SK-N-SH treated with all-trans-retinoic acid at 6 μM for 48 hours (cell line): ENCODE measurements around the gene FOXN4.

ENCODE experiments used
- ATAC-seq: fragments of 200-7000 bp; cut with Tn5 transposase; 3 replicates; pipeline ENCODE4 v1.9.1; 2020; ENCODE audit warnings: mild to moderate bottlenecking, moderate library complexity
- ARNTL ChIP-seq: fragments of 450-650 bp; formaldehyde crosslinking; IDR thresholded peaks from 2 replicates; pipeline ENCODE4 v1.5.0; 2020; ENCODE audit warnings: low read depth, mild to moderate bottlenecking, moderate library complexity, borderline replicate concordance
- BACH2 ChIP-seq: fragments of 250-450 bp; sonication (Bioruptor Pico); IDR thresholded peaks from 2 replicates; pipeline ENCODE4 v1.9.0; 2021; ENCODE audit warnings: mild to moderate bottlenecking, borderline replicate concordance
- CREB5 ChIP-seq: fragments of 250-450 bp; sonication (Bioruptor Pico); IDR thresholded peaks from 2 replicates; pipeline ENCODE4 v1.5.1; 2020; ENCODE audit warnings: low read depth, mild to moderate bottlenecking, moderate library complexity
- CSDC2 ChIP-seq: fragments of 250-450 bp; sonication (Bioruptor Pico); IDR thresholded peaks from 2 replicates; pipeline ENCODE4 v1.5.0; 2020; ENCODE audit warnings: mild to moderate bottlenecking, moderate library complexity
- CSRNP3 ChIP-seq: fragments of 250-450 bp; sonication (Bioruptor Pico); IDR thresholded peaks from 2 replicates; pipeline ENCODE4 v1.5.1; 2021; ENCODE audit warnings: mild to moderate bottlenecking, moderate library complexity
- ESRRG ChIP-seq: fragments of 250-450 bp; sonication (Bioruptor Pico); IDR thresholded peaks from 2 replicates; pipeline ENCODE4 v1.6.1; 2021; ENCODE audit warnings: mild to moderate bottlenecking
- GLIS3 ChIP-seq: fragments of 250-450 bp; sonication (Bioruptor Pico); IDR thresholded peaks from 2 replicates; pipeline ENCODE4 v1.5.0; 2020; ENCODE audit warnings: mild to moderate bottlenecking, moderate library complexity
- ISL1 ChIP-seq: fragments of 250-450 bp; sonication (Bioruptor Pico); IDR thresholded peaks from 2 replicates; pipeline ENCODE4 v2.1.2; 2022; ENCODE audit warnings: mild to moderate bottlenecking, moderate library complexity
- OSR1 ChIP-seq: fragments of 250-450 bp; sonication (Bioruptor Pico); IDR thresholded peaks from 2 replicates; pipeline ENCODE4 v1.8.0; 2022; ENCODE audit warnings: moderate library complexity, mild to moderate bottlenecking, inconsistent platforms
- PATZ1 ChIP-seq: fragments of 250-450 bp; sonication (Bioruptor Pico); IDR thresholded peaks from 2 replicates; pipeline ENCODE4 v1.8.0; 2020; ENCODE audit warnings: mild to moderate bottlenecking, moderate library complexity, borderline replicate concordance
- POU6F1 ChIP-seq: fragments of 250-450 bp; sonication (Bioruptor Pico); IDR thresholded peaks from 2 replicates; pipeline ENCODE4 v1.8.0; 2021; ENCODE audit warnings: low read depth, mild to moderate bottlenecking, moderate library complexity, borderline replicate concordance
- PPARA ChIP-seq: fragments of 250-450 bp; sonication (Bioruptor Pico); IDR thresholded peaks from 2 replicates; pipeline ENCODE4 v1.5.0; 2020; ENCODE audit warnings: mild to moderate bottlenecking, borderline replicate concordance
- RARB ChIP-seq: fragments of 250-450 bp; sonication (Bioruptor Pico); IDR thresholded peaks from 2 replicates; pipeline ENCODE4 v1.8.0; 2021; ENCODE audit warnings: mild to moderate bottlenecking, moderate library complexity
- SNAI2 ChIP-seq: fragments of 250-450 bp; sonication (Bioruptor Pico); IDR thresholded peaks from 2 replicates; pipeline ENCODE4 v1.5.0; 2020; ENCODE audit warnings: mild to moderate bottlenecking, moderate library complexity
- TCF4 ChIP-seq: fragments of 250-450 bp; sonication (Bioruptor Pico); IDR thresholded peaks from 2 replicates; pipeline ENCODE4 v1.8.0; 2021; ENCODE audit warnings: mild to moderate bottlenecking, moderate library complexity, borderline replicate concordance
- TOX ChIP-seq: fragments of 250-450 bp; sonication (Bioruptor Pico); IDR thresholded peaks from 2 replicates; pipeline ENCODE4 v1.8.0; 2021; ENCODE audit warnings: mild to moderate bottlenecking, moderate library complexity, borderline replicate concordance
- ZC3H10 ChIP-seq: fragments of 250-450 bp; sonication (Bioruptor Pico); IDR thresholded peaks from 2 replicates; pipeline ENCODE4 v1.5.1; 2021; ENCODE audit warnings: mild to moderate bottlenecking, moderate library complexity
- ZFP3 ChIP-seq: fragments of 250-450 bp; sonication (Bioruptor Pico); IDR thresholded peaks from 2 replicates; pipeline ENCODE4 v1.5.0; 2020; ENCODE audit warnings: mild to moderate bottlenecking, moderate library complexity
- ZFP30 ChIP-seq: fragments of 450-650 bp; formaldehyde crosslinking; IDR thresholded peaks from 2 replicates; pipeline ENCODE4 v1.5.0; 2022; ENCODE audit warnings: mild to moderate bottlenecking, moderate library complexity
- ZNF565 ChIP-seq: fragments of 450-650 bp; formaldehyde crosslinking; conservative IDR thresholded peaks from 2 replicates; pipeline ENCODE4 v1.5.0; 2020; ENCODE audit warnings: low read depth, mild to moderate bottlenecking, moderate library complexity
- ZNF70 ChIP-seq: fragments of 450-650 bp; formaldehyde crosslinking; IDR thresholded peaks from 2 replicates; pipeline ENCODE4 v1.5.0; 2020; ENCODE audit warnings: mild to moderate bottlenecking, moderate library complexity
- ZNF8 ChIP-seq: fragments of 450-650 bp; formaldehyde crosslinking; IDR thresholded peaks from 2 replicates; pipeline ENCODE4 v1.5.0; 2020; ENCODE audit warnings: mild to moderate bottlenecking, moderate library complexity

FOXN4 gene

GRCh38 chr12:109259545-109259895 is 49.6 kb downstream of the FOXN4 start:
- ATAC-seq: no peak
- TF ChIP-seq CREB5 (CRISPR knock-in tag): no peak
- TF ChIP-seq TCF4: no peak
- no peak for TF ChIP-seq OSR1 (CRISPR knock-in tag)
- TF ChIP-seq ZC3H10 (CRISPR knock-in tag): no peak
- TF ChIP-seq PPARA (CRISPR knock-in tag): no peak
- no peak for TF ChIP-seq RARB (CRISPR knock-in tag)
- TF ChIP-seq CSRNP3 (CRISPR knock-in tag): no peak
- TF ChIP-seq CSDC2: no peak
- no peak for TF ChIP-seq PATZ1
- no peak for TF ChIP-seq BACH2 (CRISPR knock-in tag)
- TF ChIP-seq ZFP30: no peak
- TF ChIP-seq ZFP3 (CRISPR knock-in tag): no peak
- TF ChIP-seq ZNF565: no peak
- no peak for TF ChIP-seq POU6F1 (CRISPR knock-in tag)
- no peak for TF ChIP-seq ESRRG (CRISPR knock-in tag)
- TF ChIP-seq, all 23 proteins: peak for 0

GRCh38 chr12:109258607-109259544 is 50.2 kb downstream of the FOXN4 start:
- TF ChIP-seq ZNF565 (no peak), ESRRG (CRISPR knock-in tag) (no peak), ZNF8 (CRISPR knock-in tag) (no peak), CSRNP3 (CRISPR knock-in tag) (no peak), CREB5 (CRISPR knock-in tag) (no peak), SNAI2 (CRISPR knock-in tag) (no peak), ARNTL (CRISPR knock-in tag) (no peak), BACH2 (CRISPR knock-in tag) (no peak), ZC3H10 (CRISPR knock-in tag) (no peak), ISL1 (no peak), CSDC2 (no peak), RARB (CRISPR knock-in tag) (no peak)
- TF ChIP-seq, all 23 proteins: peak for 0
- ATAC-seq: no peak

GRCh38 chr12:109258201-109258600 is 50.9 kb downstream of the FOXN4 start:
- ATAC-seq: no peak
- no peak for TF ChIP-seq RARB (CRISPR knock-in tag)
- no peak for TF ChIP-seq CSDC2
- TF ChIP-seq PATZ1: no peak
- no peak for TF ChIP-seq ISL1
- no peak for TF ChIP-seq SNAI2 (CRISPR knock-in tag)
- TF ChIP-seq ZNF70: no peak
- TF ChIP-seq ZNF565: no peak
- TF ChIP-seq TCF4: no peak
- TF ChIP-seq CSRNP3 (CRISPR knock-in tag): no peak
- no peak for TF ChIP-seq TOX (CRISPR knock-in tag)
- no peak for TF ChIP-seq GLIS3
- no peak for TF ChIP-seq OSR1 (CRISPR knock-in tag)
- no peak for TF ChIP-seq ARNTL (CRISPR knock-in tag)
- TF ChIP-seq ZFP3 (CRISPR knock-in tag): no peak
